H9 (cell line): ENCODE data around the gene EPS15. TPM values are rescaled to one million over a fixed set of nuclear protein-coding genes. Genes with fewer than 3 reads are reported as not detected.
A peak's percentile ranks its signal among the peaks of the same experiment; 100 is the strongest.

Experiments used
- DNase-seq: peaks from one replicate; pipeline ENCODE4 v3.0.0-alpha.2; 2017
- H2AFZ ChIP-seq: one replicate; pipeline ENCODE4 v1.6.1; 2013; ENCODE audit warnings: mild to moderate bottlenecking, low read length, control low read depth, moderate library complexity
- H2AK5ac ChIP-seq: 2 replicates; pipeline ENCODE4 v1.6.1; 2013; ENCODE audit warnings: low read length, control low read depth, mixed read lengths; ENCODE audit not compliant: insufficient read length
- H2BK120ac ChIP-seq: one replicate; pipeline ENCODE4 v1.6.1; 2013; ENCODE audit warnings: low read depth, mild to moderate bottlenecking, low read length, control low read depth, inconsistent platforms; ENCODE audit not compliant: poor library complexity, severe bottlenecking
- H2BK12ac ChIP-seq: 2 replicates; pipeline ENCODE4 v1.6.1; 2013; ENCODE audit warnings: low read length, control low read depth, mixed read lengths, low read depth; ENCODE audit not compliant: insufficient read length
- H2BK15ac ChIP-seq: 2 replicates; pipeline ENCODE4 v1.6.1; 2013; ENCODE audit warnings: low read depth, low read length, control low read depth
- H2BK20ac ChIP-seq: one replicate; pipeline ENCODE4 v1.6.1; 2013; ENCODE audit warnings: low read depth, mild to moderate bottlenecking, low read length, control low read depth, inconsistent platforms; ENCODE audit not compliant: poor library complexity, severe bottlenecking
- H2BK5ac ChIP-seq: 2 replicates; pipeline ENCODE4 v1.6.1; 2013; ENCODE audit warnings: low read length, control low read depth, mixed read lengths; ENCODE audit not compliant: insufficient read length
- H3K14ac ChIP-seq: 2 replicates; pipeline ENCODE4 v1.6.1; 2013; ENCODE audit warnings: low read length, control low read depth; ENCODE audit not compliant: insufficient read depth
- H3K18ac ChIP-seq: 2 replicates; pipeline ENCODE4 v1.6.1; 2013; ENCODE audit warnings: low read depth, mild to moderate bottlenecking, mixed read lengths, low read length, control low read depth; ENCODE audit not compliant: insufficient read length
- H3K23ac ChIP-seq: 2 replicates; pipeline ENCODE4 v1.6.1; 2013; ENCODE audit warnings: low read length, control low read depth, mixed read lengths, low read depth; ENCODE audit not compliant: insufficient read length
- H3K23me2 ChIP-seq: 2 replicates; pipeline ENCODE4 v1.6.1; 2013; ENCODE audit warnings: low read depth, mild to moderate bottlenecking, mixed read lengths, low read length, control low read depth; ENCODE audit not compliant: insufficient read length, poor library complexity, severe bottlenecking
- H3K27ac ChIP-seq: 2 replicates; pipeline ENCODE4 v1.5.1; 2013; ENCODE audit warnings: low read length, control low read depth, mixed read lengths, low read depth; ENCODE audit not compliant: insufficient read length
- H3K27me3 ChIP-seq: 2 replicates; pipeline ENCODE4 v1.6.1; 2013; ENCODE audit warnings: low read length, control low read depth, inconsistent platforms; ENCODE audit not compliant: insufficient read depth
- H3K4ac ChIP-seq: 2 replicates; pipeline ENCODE4 v1.6.1; 2013; ENCODE audit warnings: low read depth, mild to moderate bottlenecking, control low read depth, inconsistent platforms, low read length, moderate library complexity
- H3K4me1 ChIP-seq: 2 replicates; pipeline ENCODE4 v1.6.1; 2013; ENCODE audit warnings: low read length, control low read depth, inconsistent platforms; ENCODE audit not compliant: insufficient read depth
- H3K4me2 ChIP-seq: 2 replicates; pipeline ENCODE4 v1.6.1; 2013; ENCODE audit warnings: low read length, control low read depth, mixed read lengths; ENCODE audit not compliant: insufficient read length, insufficient read depth
- H3K56ac ChIP-seq: 2 replicates; pipeline ENCODE4 v1.6.1; 2013; ENCODE audit warnings: low read depth, mild to moderate bottlenecking, mixed read lengths, low read length, control low read depth; ENCODE audit not compliant: insufficient read length
- H3K79me1 ChIP-seq: 2 replicates; pipeline ENCODE4 v1.6.1; 2013; ENCODE audit warnings: low read depth, mild to moderate bottlenecking, moderate library complexity, low read length, control low read depth, inconsistent platforms; ENCODE audit not compliant: insufficient read depth, poor library complexity, severe bottlenecking
- H3K79me2 ChIP-seq: 2 replicates; pipeline ENCODE4 v1.6.1; 2013; ENCODE audit warnings: low read length, control low read depth, inconsistent platforms; ENCODE audit not compliant: insufficient read depth
- H3K9ac ChIP-seq: 2 replicates; pipeline ENCODE4 v1.6.1; 2013; ENCODE audit warnings: low read length, control low read depth, mixed read lengths; ENCODE audit not compliant: insufficient read length; ENCODE audit errors: extremely low read depth
- H3K9me3 ChIP-seq: one replicate; pipeline ENCODE4 v1.6.1; 2013; ENCODE audit warnings: low read depth, low read length, inconsistent platforms; ENCODE audit not compliant: control insufficient read depth
- H3T11ph ChIP-seq: one replicate; pipeline ENCODE4 v1.6.1; 2013; ENCODE audit warnings: mild to moderate bottlenecking, low read length, control low read depth, inconsistent platforms
- H4K20me1 ChIP-seq: one replicate; pipeline ENCODE4 v1.6.1; 2013; ENCODE audit not compliant: control insufficient read depth, insufficient read length, insufficient read depth
- H4K5ac ChIP-seq: 2 replicates; pipeline ENCODE4 v1.6.1; 2013; ENCODE audit warnings: low read depth, mild to moderate bottlenecking, mixed read lengths, low read length, control low read depth; ENCODE audit not compliant: insufficient read length
- H4K8ac ChIP-seq: replicated peaks from 2 replicates; pipeline ENCODE4 v1.6.1; 2013; ENCODE audit warnings: low read length, control low read depth, mixed read lengths, low read depth; ENCODE audit not compliant: insufficient read length
- H4K91ac ChIP-seq: 2 replicates; pipeline ENCODE4 v1.6.1; 2013; ENCODE audit warnings: low read depth, mild to moderate bottlenecking, moderate library complexity, mixed read lengths, low read length, control low read depth; ENCODE audit not compliant: insufficient read length
- H3K27ac Mint-ChIP-seq, 3 experiments: 2 replicates in 2 of 3; 3 replicates in 1 of 3; pipeline ENCODE4 v1.8.0; 2020 to 2021; ENCODE audit warnings: mixed read lengths in 3 of 3, mild to moderate bottlenecking in 1 of 3, moderate library complexity in 1 of 3
- H3K27me3 Mint-ChIP-seq: 2 replicates; pipeline ENCODE4 v1.8.0; 2021; ENCODE audit warnings: low read depth, mild to moderate bottlenecking, moderate library complexity, mixed read lengths
- H3K36me3 Mint-ChIP-seq, 3 experiments: 2 replicates in 2 of 3; 3 replicates in 1 of 3; pipeline ENCODE4 v1.8.0; 2020 to 2021; ENCODE audit warnings: low read depth in 3 of 3, mixed read lengths in 3 of 3; ENCODE audit not compliant: insufficient read depth in 1 of 3
- H3K4me1 Mint-ChIP-seq, 2 experiments: 2 replicates each; pipeline ENCODE4 v1.8.0; 2020; ENCODE audit warnings: mixed read lengths in 2 of 2
- H3K4me3 Mint-ChIP-seq, 2 experiments: 2 replicates in 1 of 2; 3 replicates in 1 of 2; pipeline ENCODE4 v1.8.0; 2020 to 2021; ENCODE audit warnings: mild to moderate bottlenecking in 2 of 2, mixed read lengths in 2 of 2, moderate library complexity in 1 of 2
- H3K9me3 Mint-ChIP-seq, 2 experiments: 2 replicates in 1 of 2; 3 replicates in 1 of 2; pipeline ENCODE4 v1.8.0; 2020; ENCODE audit warnings: mild to moderate bottlenecking in 2 of 2, mixed read lengths in 2 of 2, moderate library complexity in 1 of 2
- WGBS: extraction: QIAGEN DNeasy Blood & Tissue Kit; methylation state at CpG from one replicate; pipeline ENCODE4 v1.1.7; 2013; ENCODE audit warnings: missing lambda C conversion rate, low lambda C conversion rate, mixed read lengths; ENCODE audit not compliant: insufficient read length; ENCODE audit errors: extremely low coverage; 5-methylcytosine and 5-hydroxymethylcytosine counted together
- total RNA-seq: library from RNA; stranded (reverse); gene quantifications from 2 replicates; pipeline ENCODE4 v1.2.1, GENCODE V29; 2021
- TF ChIP-seq, protein P1 (sequence below): fragments of 200-600 bp; sonication (generic); conservative IDR thresholded peaks from 3 replicates; pipeline ENCODE4 v1.8.0; 2021; ENCODE audit warnings: antibody characterized with exemption, mild to moderate bottlenecking

Gene EPS15
- total RNA-seq, 1 experiment from 2014 or later = 44.1 TPM

GRCh38 chr1:51420867-51421627 lies 98.0 kb downstream of the EPS15 start:
- Mint-ChIP-seq H3K27ac (peak overlapping the region; percentile 28 to 76 (median 72); a peak in 6 of 7 replicates), H3K36me3 (peaks cover 0 to 2% (median 1%) of the 10 kb centered on the region in 3 experiments; a peak in 2 of 7 replicates), H3K9me3 (no peaks in the 10 kb centered on the region), H3K27me3 (no peaks in the 10 kb centered on the region), H3K4me1 (peaks cover 27 to 35% of the 10 kb centered on the region in 2 experiments), H3K4me3 (peak overlapping the region; percentile 12 to 88)
- peaks cover 2% of the 10 kb centered on the region; the same call in 1 of the 2 replicates for H3K4me1 ChIP-seq
- no peak overlapping the region for H3K27ac ChIP-seq
- H4K20me1 ChIP-seq = no peaks in the 10 kb centered on the region
- no CpG with 5 or more reads among the region's 2 CpGs for WGBS
- H3K79me1 ChIP-seq = no peaks in the 10 kb centered on the region
- H3T11ph ChIP-seq = no peak overlapping the region
- no peak overlapping the region for H2BK5ac ChIP-seq
- no peak overlapping the region for H2AK5ac ChIP-seq
- H2BK15ac ChIP-seq = no peak overlapping the region
- H2AFZ ChIP-seq = no peak overlapping the region
- no peak for DNase-seq
- no peaks in the 10 kb centered on the region for H3K9me3 ChIP-seq
- TF ChIP-seq, protein P1, sequence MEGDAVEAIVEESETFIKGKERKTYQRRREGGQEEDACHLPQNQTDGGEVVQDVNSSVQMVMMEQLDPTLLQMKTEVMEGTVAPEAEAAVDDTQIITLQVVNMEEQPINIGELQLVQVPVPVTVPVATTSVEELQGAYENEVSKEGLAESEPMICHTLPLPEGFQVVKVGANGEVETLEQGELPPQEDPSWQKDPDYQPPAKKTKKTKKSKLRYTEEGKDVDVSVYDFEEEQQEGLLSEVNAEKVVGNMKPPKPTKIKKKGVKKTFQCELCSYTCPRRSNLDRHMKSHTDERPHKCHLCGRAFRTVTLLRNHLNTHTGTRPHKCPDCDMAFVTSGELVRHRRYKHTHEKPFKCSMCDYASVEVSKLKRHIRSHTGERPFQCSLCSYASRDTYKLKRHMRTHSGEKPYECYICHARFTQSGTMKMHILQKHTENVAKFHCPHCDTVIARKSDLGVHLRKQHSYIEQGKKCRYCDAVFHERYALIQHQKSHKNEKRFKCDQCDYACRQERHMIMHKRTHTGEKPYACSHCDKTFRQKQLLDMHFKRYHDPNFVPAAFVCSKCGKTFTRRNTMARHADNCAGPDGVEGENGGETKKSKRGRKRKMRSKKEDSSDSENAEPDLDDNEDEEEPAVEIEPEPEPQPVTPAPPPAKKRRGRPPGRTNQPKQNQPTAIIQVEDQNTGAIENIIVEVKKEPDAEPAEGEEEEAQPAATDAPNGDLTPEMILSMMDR = no peak
- no peak overlapping the region for H3K23ac ChIP-seq
- H2BK20ac ChIP-seq = no peak overlapping the region
- no peaks in the 10 kb centered on the region for H3K79me2 ChIP-seq
- no peak overlapping the region for H3K9ac ChIP-seq
- no peak overlapping the region for H2BK12ac ChIP-seq
- H3K18ac ChIP-seq = no peak overlapping the region
- no peaks in the 10 kb centered on the region for H3K23me2 ChIP-seq
- H3K4ac ChIP-seq = no peak overlapping the region
- H3K4me2 ChIP-seq = peak overlapping the region; percentile 13
- H4K5ac ChIP-seq = no peak overlapping the region
- no peak overlapping the region for H3K56ac ChIP-seq
- no peak overlapping the region for H3K14ac ChIP-seq
- no peak overlapping the region for H2BK120ac ChIP-seq
- H4K8ac ChIP-seq = no peak overlapping the region
- H4K91ac ChIP-seq = no peak overlapping the region
- no peaks in the 10 kb centered on the region for H3K27me3 ChIP-seq
